Measurements from ENCODE around the gene NSD2.

NSD2 gene

DNA sequence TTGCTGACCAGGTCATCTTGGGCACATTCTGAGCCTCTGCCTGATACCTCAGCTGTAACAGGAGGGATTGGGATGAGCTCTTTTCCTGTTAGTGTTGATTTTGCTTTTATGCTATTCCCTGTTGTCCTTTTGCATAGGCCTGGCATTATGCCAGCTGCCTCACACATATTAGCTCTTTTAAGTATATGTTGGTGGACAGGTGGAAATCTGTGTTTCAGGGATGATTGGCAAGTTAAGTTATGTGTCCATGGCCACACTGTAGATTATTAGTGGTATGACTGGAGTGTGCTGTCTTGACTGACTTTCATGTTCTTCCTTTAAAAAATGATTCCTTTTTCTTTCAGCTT lies 28.9 kb downstream of the NSD2 start:
- TF ChIP-seq, protein P1, sequence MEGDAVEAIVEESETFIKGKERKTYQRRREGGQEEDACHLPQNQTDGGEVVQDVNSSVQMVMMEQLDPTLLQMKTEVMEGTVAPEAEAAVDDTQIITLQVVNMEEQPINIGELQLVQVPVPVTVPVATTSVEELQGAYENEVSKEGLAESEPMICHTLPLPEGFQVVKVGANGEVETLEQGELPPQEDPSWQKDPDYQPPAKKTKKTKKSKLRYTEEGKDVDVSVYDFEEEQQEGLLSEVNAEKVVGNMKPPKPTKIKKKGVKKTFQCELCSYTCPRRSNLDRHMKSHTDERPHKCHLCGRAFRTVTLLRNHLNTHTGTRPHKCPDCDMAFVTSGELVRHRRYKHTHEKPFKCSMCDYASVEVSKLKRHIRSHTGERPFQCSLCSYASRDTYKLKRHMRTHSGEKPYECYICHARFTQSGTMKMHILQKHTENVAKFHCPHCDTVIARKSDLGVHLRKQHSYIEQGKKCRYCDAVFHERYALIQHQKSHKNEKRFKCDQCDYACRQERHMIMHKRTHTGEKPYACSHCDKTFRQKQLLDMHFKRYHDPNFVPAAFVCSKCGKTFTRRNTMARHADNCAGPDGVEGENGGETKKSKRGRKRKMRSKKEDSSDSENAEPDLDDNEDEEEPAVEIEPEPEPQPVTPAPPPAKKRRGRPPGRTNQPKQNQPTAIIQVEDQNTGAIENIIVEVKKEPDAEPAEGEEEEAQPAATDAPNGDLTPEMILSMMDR (IDR thresholded peaks at IDR 0.05; ENCODE audit: unreplicated experiment in 3 of 3), result no peak
- peaks cover 12% of the 10 kb centered on the region for H3K4me1 Mint-ChIP-seq
- no peak overlapping the region for H3K4me3 Mint-ChIP-seq
- H3K36me3 Mint-ChIP-seq (ENCODE audit: low read depth), result peaks cover 49% of the 10 kb centered on the region
- no peaks in the 10 kb centered on the region for H3K9me3 Mint-ChIP-seq
- H3K27me3 Mint-ChIP-seq (ENCODE audit: low read depth), result no peaks in the 10 kb centered on the region
- no peak overlapping the region for H3K27ac Mint-ChIP-seq

DNA sequence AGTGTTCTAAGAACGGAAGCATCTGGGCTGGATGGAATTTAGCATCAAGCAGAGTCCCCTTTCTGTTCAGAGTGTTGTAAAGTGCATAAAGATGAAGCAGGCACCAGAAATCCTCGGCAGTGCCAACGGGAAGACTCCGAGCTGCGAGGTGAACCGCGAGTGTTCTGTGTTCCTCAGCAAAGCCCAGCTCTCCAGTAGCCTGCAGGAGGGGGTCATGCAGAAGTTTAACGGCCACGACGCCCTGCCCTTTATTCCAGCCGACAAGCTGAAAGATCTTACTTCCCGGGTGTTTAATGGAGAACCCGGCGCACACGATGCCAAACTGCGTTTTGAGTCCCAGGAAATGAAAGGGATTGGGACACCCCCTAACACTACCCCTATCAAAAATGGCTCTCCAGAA lies 29.4 kb downstream of the NSD2 start:
- H3K4me1 Mint-ChIP-seq, result peaks cover 12% of the 10 kb centered on the region
- TF ChIP-seq, protein P1 (IDR thresholded peaks at IDR 0.05; ENCODE audit: unreplicated experiment in 3 of 3), result no peak

DNA sequence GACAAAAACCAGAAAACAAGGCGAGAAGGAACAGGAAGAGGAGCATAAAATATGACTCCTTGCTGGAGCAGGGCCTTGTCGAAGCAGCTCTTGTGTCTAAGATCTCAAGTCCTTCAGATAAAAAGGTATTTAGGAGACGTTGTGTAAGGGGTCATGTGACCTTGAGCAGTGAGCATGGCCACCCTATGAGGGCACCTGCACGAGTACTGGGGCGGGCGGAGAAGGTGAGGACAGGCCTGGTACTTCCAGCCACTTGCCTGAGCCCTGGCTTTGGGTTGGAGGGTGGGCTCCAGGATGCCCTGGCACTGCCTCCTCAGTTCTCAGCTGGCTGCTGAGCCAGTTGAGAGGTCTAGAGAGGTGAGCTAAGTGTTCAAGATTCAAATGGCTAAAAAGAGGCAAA lies 29.9 kb downstream of the NSD2 start:
- no peaks in the 10 kb centered on the region for H3K9me3 Mint-ChIP-seq
- peaks cover 12% of the 10 kb centered on the region for H3K4me1 Mint-ChIP-seq
- no peaks in the 10 kb centered on the region for H3K27me3 Mint-ChIP-seq (ENCODE audit: low read depth)
- TF ChIP-seq, protein P1 (IDR thresholded peaks at IDR 0.05; ENCODE audit: unreplicated experiment in 3 of 3), result no peak
- H3K4me3 Mint-ChIP-seq, result no peak overlapping the region
- no peak overlapping the region for H3K27ac Mint-ChIP-seq
- peaks cover 51% of the 10 kb centered on the region for H3K36me3 Mint-ChIP-seq (ENCODE audit: low read depth)

More for the DNA sequence above, 29.4 kb downstream of the NSD2 start:
- Mint-ChIP-seq H3K9me3 (no peaks in the 10 kb centered on the region), H3K36me3 (ENCODE audit: low read depth) (peaks cover 47% of the 10 kb centered on the region), H3K27ac (no peak overlapping the region), H3K4me3 (no peak overlapping the region), H3K27me3 (ENCODE audit: low read depth) (no peaks in the 10 kb centered on the region)

DNA sequence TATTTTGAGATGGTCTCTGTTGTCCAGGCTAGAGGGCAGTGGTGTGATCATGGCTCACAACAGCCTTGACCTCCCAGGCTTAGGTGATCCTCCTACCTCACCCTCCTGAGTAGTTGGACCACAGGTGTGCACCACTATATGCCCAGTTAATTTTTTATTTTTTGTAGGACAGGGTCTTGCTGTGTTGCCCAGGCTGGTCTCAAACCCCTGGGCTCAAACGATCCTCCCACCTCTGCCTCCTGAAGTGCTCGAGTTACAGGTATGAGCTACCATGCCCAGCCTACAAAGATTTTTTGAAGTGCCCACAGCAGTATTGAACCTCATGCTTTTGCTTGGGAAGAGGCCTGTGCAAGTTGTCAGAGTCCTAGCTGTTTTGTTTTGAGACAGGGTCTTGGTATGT lies 31.1 kb downstream of the NSD2 start:
- Mint-ChIP-seq H3K36me3 (ENCODE audit: low read depth) (peaks cover 58% of the 10 kb centered on the region), H3K4me3 (no peak overlapping the region), H3K27ac (no peak overlapping the region), H3K9me3 (no peaks in the 10 kb centered on the region), H3K27me3 (ENCODE audit: low read depth) (no peaks in the 10 kb centered on the region), H3K4me1 (peaks cover 12% of the 10 kb centered on the region)
- TF ChIP-seq, protein P1 (IDR thresholded peaks at IDR 0.05; ENCODE audit: unreplicated experiment in 3 of 3), result no peak

DNA sequence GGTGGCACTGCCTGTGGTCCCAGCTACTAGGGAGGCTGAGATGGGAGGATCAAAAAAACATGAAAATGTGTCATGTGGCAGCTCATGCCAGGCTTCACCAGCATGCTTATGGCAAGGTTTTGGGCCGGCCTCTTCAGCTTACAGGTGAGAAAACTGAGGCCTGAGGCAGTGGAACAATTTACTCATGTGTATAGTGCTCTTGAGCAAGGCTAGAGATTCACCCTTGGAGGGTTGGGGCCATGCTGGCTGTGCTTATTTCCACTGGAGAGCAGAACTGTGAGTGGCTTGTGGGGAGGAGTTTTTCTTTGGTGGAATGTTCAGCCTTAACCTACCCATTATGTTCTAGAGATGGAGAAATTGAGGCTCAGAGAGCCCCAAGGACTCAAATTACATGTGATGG lies 31.8 kb downstream of the NSD2 start:
- TF ChIP-seq, protein P1 (IDR thresholded peaks at IDR 0.05; ENCODE audit: unreplicated experiment in 3 of 3), result no peak
- Mint-ChIP-seq H3K27me3 (ENCODE audit: low read depth) (no peaks in the 10 kb centered on the region), H3K9me3 (no peaks in the 10 kb centered on the region), H3K4me1 (peaks cover 12% of the 10 kb centered on the region), H3K36me3 (ENCODE audit: low read depth) (peaks cover 60% of the 10 kb centered on the region), H3K4me3 (no peak overlapping the region), H3K27ac (no peak overlapping the region)

DNA sequence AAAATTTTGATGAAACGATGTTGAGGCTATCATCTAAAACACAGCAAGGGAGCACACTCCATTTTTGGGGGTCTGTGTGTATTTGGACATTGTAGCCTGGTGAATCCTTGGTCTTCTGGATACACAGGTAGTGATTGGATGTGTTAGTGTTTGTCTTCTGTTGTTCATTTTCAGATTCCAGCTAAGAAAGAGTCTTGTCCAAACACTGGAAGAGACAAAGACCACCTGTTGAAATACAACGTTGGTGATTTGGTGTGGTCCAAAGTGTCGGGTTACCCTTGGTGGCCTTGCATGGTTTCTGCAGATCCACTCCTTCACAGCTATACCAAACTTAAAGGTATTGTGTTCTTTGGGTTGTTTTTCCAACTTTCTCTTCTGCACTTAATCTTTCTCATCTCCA lies 32.8 kb downstream of the NSD2 start:
- peaks cover 64% of the 10 kb centered on the region for H3K36me3 Mint-ChIP-seq (ENCODE audit: low read depth)
- no peaks in the 10 kb centered on the region for H3K27me3 Mint-ChIP-seq (ENCODE audit: low read depth)
- H3K9me3 Mint-ChIP-seq, result no peaks in the 10 kb centered on the region
- TF ChIP-seq, protein P1 (IDR thresholded peaks at IDR 0.05; ENCODE audit: unreplicated experiment in 3 of 3), result no peak
- peaks cover 9% of the 10 kb centered on the region for H3K4me1 Mint-ChIP-seq
- no peak overlapping the region for H3K4me3 Mint-ChIP-seq
- no peak overlapping the region for H3K27ac Mint-ChIP-seq
